OCI-M2 (cell line): ENCODE data around the gene BABAM2.

Experiments used
- DNase-seq: peaks from one replicate; lab custom pipeline; 2025; ENCODE audit not compliant: unreplicated experiment; lab: John Stamatoyannopoulos, UW

BABAM2 gene

GRCh38 chr2:28338831-28339321, 448.3 kb downstream of the BABAM2 start:
- DNase-seq = no peak

DNA sequence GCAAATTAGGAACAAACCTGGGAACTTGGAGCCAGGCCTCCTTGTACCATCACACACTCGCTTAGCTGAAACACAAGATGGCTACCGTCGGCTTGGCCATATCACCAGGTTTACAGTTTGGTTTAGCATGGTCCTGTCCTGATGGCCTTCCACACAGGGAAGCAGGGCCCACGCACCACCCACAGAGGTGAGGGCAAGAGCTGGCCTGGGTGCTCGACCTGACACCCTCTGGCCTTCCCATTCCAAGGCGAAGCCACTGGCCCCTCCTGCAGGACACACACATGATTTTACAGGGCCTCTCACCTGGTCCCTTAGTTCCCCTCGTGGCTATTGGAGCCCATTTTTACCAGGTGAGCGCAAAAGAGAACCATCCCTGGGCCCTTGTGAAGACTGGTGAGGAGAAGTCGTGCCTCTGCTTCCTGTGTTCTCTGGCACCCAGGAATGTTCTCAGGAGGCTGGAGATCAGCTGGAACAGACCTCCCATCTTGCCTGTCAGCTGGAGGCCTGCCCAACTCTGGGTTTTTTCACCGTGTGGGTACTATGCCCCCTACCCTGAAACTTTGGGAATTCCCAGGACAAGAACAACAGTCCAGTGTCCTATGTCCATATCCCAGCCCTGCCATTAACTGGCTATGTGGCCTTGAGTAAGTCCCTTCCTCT, 449.1 kb downstream of the BABAM2 start:
- DNase-seq = no peak

- no peak for DNase-seq
Measured at GRCh38 chr2:28340312-28341202, 450.0 kb downstream of the BABAM2 start.

DNA sequence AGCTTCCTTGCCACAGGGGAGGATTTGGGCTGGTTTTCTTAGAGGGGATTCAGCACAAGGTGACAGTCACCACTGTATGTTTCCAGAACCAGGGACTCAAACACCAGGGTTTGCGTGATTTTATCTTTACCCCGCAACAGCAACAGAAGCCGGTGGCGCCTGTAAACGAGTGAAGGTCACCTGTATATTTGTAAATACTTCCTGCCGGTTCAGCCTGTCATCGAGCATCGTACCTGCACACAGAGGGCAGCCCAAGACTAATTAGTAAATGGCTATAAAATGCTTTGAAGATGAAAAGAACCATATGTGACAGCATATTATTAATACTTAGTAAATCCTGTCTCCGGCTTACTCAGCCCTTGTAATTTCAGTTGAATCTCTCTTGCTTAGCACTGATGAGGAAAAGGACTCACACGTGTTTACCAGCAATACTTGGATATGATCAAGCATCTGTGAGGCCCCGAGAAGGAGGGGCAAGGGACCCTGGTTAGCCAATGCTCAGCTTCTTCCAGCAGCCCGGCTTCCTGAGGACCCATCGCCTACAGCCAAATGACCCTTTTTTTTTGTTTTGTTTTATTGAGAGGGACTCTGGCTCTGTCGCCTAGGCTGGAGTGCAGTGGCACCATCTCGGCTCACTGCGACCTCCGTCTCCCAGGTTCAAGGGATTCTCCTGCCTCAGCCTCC, 450.8 kb downstream of the BABAM2 start:
- DNase-seq = no peak

GRCh38 chr2:28342081-28342967, 451.8 kb downstream of the BABAM2 start:
- DNase-seq = no peak

GRCh38 chr2:28343184-28343942, 452.8 kb downstream of the BABAM2 start:
- no peak for DNase-seq

DNA sequence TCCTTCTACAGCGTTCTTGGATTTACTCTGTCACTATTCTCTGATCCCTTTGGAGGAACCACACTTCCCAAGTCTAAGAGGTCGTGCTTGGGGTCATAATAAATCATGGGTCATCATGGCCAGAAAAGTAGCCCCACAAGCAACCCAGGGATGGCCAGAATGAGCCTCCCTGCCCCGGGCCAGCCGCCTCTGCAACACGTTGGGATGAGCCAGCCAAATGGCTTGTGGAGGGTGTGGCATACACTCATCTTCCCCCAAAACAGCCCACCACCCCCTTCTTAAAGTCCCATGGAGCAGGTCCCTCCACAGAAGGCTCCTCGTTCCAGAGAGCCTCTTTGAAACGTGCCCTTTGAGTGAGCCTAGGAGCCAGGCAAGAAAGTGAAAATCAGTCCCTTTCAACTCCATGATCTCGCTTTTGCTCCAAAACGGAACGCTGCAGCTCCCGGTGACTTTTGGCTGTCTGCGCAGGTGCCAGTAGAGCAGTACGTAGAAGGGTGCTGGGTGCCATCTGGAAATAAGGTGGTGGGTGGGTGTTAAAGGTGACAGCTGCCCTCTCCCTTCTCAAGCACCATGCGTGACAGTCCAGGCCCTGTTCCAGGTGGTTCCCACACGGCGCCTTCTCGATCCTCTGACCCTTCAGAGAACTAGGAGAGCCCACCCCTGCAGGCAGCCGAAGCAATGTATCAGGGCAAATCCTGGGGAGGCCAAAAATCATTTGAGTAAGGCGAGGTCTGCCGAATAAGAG, 453.6 kb downstream of the BABAM2 start:
- DNase-seq = no peak

DNA sequence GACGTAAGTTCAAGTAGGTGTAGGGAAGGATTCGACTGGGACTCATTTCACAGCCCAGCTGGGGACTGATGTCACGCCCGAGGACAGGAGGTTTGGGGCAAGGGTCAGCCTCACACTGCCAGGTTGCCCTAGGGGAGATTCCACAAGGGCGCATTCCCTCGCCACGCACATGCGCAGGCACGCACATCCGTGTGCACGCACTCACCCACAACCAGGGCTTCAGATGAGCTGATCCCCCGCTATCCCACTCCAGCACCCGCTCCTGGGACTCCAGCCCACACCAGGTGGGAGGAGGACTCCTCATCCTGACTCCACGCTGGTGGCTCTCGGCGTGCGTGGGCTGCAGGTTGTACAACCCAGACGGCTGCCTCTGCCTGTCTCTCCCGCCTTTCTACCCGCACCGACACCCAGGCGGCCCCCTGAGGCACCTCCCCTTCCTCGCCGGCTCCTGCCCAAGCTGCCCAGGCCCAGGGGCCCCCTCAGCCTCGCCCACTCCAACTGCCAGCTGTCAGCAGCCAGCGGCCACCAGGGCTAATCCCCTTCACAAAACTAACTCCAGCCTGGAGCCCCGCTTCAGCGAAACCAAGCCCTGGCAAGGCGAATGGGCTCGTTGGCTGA, 454.3 kb downstream of the BABAM2 start:
- DNase-seq = no peak

GRCh38 chr2:28345619-28346018, 455.1 kb downstream of the BABAM2 start:
- no peak for DNase-seq

- no peak for DNase-seq
Measured at GRCh38 chr2:28346587-28346986, 456.1 kb downstream of the BABAM2 start.

- no peak for DNase-seq
Measured at GRCh38 chr2:28347193-28347592, 456.7 kb downstream of the BABAM2 start.

GRCh38 chr2:28347596-28347995, 457.1 kb downstream of the BABAM2 start:
- DNase-seq = no peak

- DNase-seq = no peak
Measured at GRCh38 chr2:28348149-28348567, 457.6 kb downstream of the BABAM2 start.

DNA sequence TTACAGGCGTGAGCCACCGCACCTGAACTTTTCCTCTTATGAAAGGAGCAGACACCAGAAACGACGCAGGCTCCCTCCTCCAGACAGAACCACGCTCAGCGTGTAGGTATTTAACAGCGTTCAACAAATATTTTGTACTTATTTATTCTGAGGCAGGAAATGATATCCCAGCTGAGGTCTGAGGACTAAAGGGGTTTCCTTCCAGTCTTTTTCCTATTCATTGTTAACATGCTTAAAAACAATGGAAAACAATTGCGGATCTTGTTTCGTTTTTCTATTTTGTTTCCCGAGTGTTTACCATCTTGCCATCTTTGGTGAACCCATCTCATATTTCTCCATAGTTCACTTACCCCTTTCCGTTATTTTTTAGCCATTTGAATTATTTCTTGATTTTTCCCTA, 458.4 kb downstream of the BABAM2 start:
- DNase-seq = no peak

DNA sequence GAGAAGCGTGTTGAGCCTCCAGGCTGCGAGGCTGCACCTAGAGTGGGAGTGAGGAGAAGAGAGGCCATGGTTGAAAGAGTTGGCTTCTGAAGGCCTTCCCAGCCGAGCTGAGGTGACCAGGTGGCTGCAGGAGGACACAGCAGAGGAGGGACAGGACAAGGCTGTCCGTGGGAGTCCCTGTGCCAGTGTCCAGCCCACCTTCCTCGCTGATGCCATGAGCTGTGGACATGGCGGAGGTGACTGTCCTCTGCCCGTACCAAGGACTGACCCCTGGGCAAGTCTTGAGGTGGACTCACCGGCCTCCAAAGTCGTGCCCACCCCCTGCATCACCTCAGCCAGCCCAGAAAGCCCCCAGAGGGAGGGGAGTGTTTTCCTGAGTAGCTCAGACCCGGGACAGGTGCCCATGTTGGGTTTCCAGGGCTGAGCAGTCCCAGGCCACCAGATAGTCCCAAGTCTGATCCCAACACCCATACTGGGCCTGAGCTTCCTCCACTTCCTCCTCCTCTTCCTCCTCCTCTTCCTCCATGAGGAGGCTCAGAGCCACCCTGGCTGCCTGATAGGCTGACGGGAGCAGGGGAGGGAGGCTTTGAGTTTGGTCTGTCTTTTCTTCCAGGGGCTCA, 459.1 kb downstream of the BABAM2 start:
- no peak for DNase-seq

DNA sequence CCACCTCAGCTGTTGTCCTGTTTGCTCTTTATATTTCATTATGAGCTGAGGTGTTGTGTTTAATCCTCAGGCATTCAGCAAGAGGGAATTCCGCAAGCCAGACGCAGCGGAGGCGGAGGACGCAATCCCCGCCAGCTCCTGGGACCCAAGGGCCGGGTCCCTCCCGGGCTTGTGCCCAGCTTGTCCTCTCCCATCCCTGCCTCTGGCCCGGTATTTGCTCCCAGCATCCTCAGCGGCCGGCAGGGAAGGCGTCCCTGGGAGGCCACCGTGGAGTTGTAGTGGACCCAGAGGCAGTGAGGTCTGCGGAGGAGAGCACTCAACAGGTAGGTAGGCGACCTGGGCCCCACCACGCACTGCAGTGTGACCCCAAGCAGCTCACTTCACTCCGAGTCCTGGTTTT, 459.7 kb downstream of the BABAM2 start:
- DNase-seq = no peak

- DNase-seq = no peak
Measured at GRCh38 chr2:28350791-28351285, 460.3 kb downstream of the BABAM2 start.

DNA sequence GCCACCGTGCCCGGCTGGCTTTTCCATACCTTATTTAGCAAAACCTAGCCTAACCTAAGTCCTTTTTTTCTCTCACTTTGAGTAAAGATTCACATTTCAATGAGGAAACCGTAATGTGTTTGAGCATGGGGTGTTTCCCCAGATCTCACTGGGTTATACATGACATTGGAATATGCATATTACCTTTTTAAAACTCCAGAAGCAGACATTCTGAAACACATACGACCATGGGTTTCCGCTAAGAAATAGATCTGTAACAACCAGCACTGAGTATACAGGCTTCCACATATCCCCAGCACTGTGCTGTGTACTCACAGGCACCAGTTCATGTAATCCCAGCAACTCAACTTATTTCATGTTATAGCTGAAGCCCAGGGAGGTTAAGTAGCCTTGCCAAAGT, 461.1 kb downstream of the BABAM2 start:
- DNase-seq = no peak
